Putamen (tissue), 1 donor: ENCODE data around the gene RNF5.
"Not testable (repeated sequence)": the region's sequence is repeated elsewhere in the genome, so short reads cannot be mapped to it uniquely, and the experiment has no call there.

Source experiments
- DNase-seq: peaks from one replicate; pipeline ENCODE4 v3.0.0-alpha.2; 2016; ENCODE audit warnings: low spot score

RNF5 gene

GRCh38 chr6:32210191-32210601, 32.0 kb downstream of the RNF5 start:
- DNase-seq, result no peak

GRCh38 chr6:32211432-32211831, 33.2 kb downstream of the RNF5 start:
- DNase-seq, result not testable (repeated sequence)

GRCh38 chr6:32212076-32212760, 34.0 kb downstream of the RNF5 start:
- DNase-seq, result no peak

GRCh38 chr6:32213649-32214048, 35.4 kb downstream of the RNF5 start:
- DNase-seq, result no peak

GRCh38 chr6:32214126-32214525, 35.9 kb downstream of the RNF5 start:
- DNase-seq, result no peak

GRCh38 chr6:32215617-32216016, 37.4 kb downstream of the RNF5 start:
- no peak for DNase-seq

GRCh38 chr6:32216285-32216684, 38.1 kb downstream of the RNF5 start:
- DNase-seq, result no peak

- DNase-seq, result no peak
Measured at GRCh38 chr6:32216998-32217397, 38.8 kb downstream of the RNF5 start.

GRCh38 chr6:32218167-32218566, 40.0 kb downstream of the RNF5 start:
- no peak for DNase-seq

GRCh38 chr6:32220021-32220420, 41.8 kb downstream of the RNF5 start:
- DNase-seq, result no peak

- no peak for DNase-seq
Measured at GRCh38 chr6:32222333-32223230, 44.4 kb downstream of the RNF5 start.

GRCh38 chr6:32223258-32224235, 45.3 kb downstream of the RNF5 start, which contains the start of gene NOTCH4:
TSS of gene NOTCH4 (minus strand) at chr6:32224067. CDS start at chr6:32223928, 139 bp downstream.
- DNase-seq, result no peak

- no peak for DNase-seq
Measured at GRCh38 chr6:32224696-32225095, 46.5 kb downstream of the RNF5 start.

GRCh38 chr6:32226434-32226833, 48.2 kb downstream of the RNF5 start:
- no peak for DNase-seq
